Pulmonary artery endothelial cell (primary cell): ENCODE measurements around the gene GART. TPM values are rescaled to one million over a fixed set of nuclear protein-coding genes. Genes with fewer than 3 reads are reported as not detected.

ENCODE experiments used
- DNase-seq: peaks from one replicate; pipeline ENCODE4 v3.0.0-alpha.2; 2011; ENCODE audit warnings: low read depth, low spot score
- total RNA-seq: library from RNA; depleted of rRNA; stranded (reverse); fragments of >200 nt; gene quantifications from 2 replicates; pipeline ENCODE4 v1.2.3, GENCODE V29; 2014

GART gene
- total RNA-seq, 1 donor from 2014 or later: 79.0 TPM

- DNase-seq: no peak
These were observed 12.5 kb upstream of the GART start for GRCh38 chr21:33554236-33554981.

GRCh38 chr21:33552999-33553598 is 11.2 kb upstream of the GART start:
- no peak for DNase-seq

- DNase-seq: no peak
These were observed 10.4 kb upstream of the GART start for GRCh38 chr21:33552093-33552998.

GRCh38 chr21:33551664-33552063 is 9.7 kb upstream of the GART start:
- no peak for DNase-seq

- DNase-seq: no peak
These were observed 9.1 kb upstream of the GART start for GRCh38 chr21:33550772-33551660.

- no peak for DNase-seq
These were observed 8.2 kb upstream of the GART start for GRCh38 chr21:33549848-33550771.

GRCh38 chr21:33546086-33546485 is 4.2 kb upstream of the GART start:
- no peak for DNase-seq

- DNase-seq: no peak
These were observed 2.7 kb upstream of the GART start for GRCh38 chr21:33544451-33545195.

- DNase-seq: peak; percentile 5
These were observed 1.7 kb upstream of the GART start for GRCh38 chr21:33543505-33544129.

- DNase-seq: peak; percentile 98
These were observed 955 bp upstream of the GART start, which contains the start of gene SON for GRCh38 chr21:33542640-33543504. Gene SON, plus strand, starts transcription at chr21:33543038. Its CDS starts 55 bp downstream, at chr21:33543093.

GRCh38 chr21:33541105-33541711 is 709 bp downstream of the GART start:
- no peak for DNase-seq

- DNase-seq: no peak
These were observed 1.2 kb downstream of the GART start for GRCh38 chr21:33540711-33541104.

GRCh38 chr21:33539616-33540015 is 2.3 kb downstream of the GART start:
- DNase-seq: no peak

GRCh38 chr21:33537212-33537611 is 4.7 kb downstream of the GART start:
- DNase-seq: no peak

GRCh38 chr21:33531007-33531406 is 10.9 kb downstream of the GART start:
- DNase-seq: no peak

- DNase-seq: no peak
These were observed 19.0 kb downstream of the GART start for GRCh38 chr21:33522953-33523349.

GRCh38 chr21:33522297-33522952 is 19.5 kb downstream of the GART start:
- no peak for DNase-seq
